Endothelial cell of umbilical vein (primary cell): ENCODE data around the gene REPIN1. TPM values are rescaled to one million over a fixed set of nuclear protein-coding genes. Genes with fewer than 3 reads are reported as not detected.

Experiments used
- BruUV-seq: library from RNA; stranded (reverse); fragments of 400-500 nt; replicated peaks from 2 replicates; lab custom pipeline; 2021; lab: Mats Ljungman, UMichigan
- CTCF ChIA-PET: fragments of 300-600, 350-600 bp; sonication (Branson Sonifier 250); formaldehyde crosslinking; loops from one replicate; lab custom pipeline; 2021; ENCODE audit warnings: antibody characterized with exemption, inconsistent platforms; lab: Charles Lee
- POLR2A ChIA-PET: fragments of 300-600, 350-600 bp; sonication (Branson Sonifier 250); formaldehyde crosslinking; loops from one replicate; lab custom pipeline; 2021; ENCODE audit warnings: antibody characterized with exemption, inconsistent platforms; lab: Charles Lee
- DNase-seq: peaks from one replicate; pipeline ENCODE4 v3.0.0-alpha.2; 2011; ENCODE audit warnings: low read depth, low spot score
- FAIRE-seq: peaks from 2 replicates; lab custom pipeline; 2011; peaks lifted over from hg19 to GRCh38; lab: Jason Lieb, UNC
- H2AFZ ChIP-seq: 2 replicates; pipeline ENCODE4 v1.6.0; 2012; ENCODE audit warnings: low read depth, low read length, control low read depth, inconsistent platforms
- H3K27ac ChIP-seq: 2 replicates; pipeline ENCODE4 v1.5.1; 2011; ENCODE audit warnings: low read depth, mild to moderate bottlenecking, control low read depth, low read length, moderate library complexity; ENCODE audit not compliant: insufficient read depth
- H3K27me3 ChIP-seq, 2 experiments: 2 replicates each; pipeline versions ENCODE4 v1.6.0 to v1.6.1; 2011; ENCODE audit warnings: low read length in 2 of 2, mixed read lengths in 1 of 2; ENCODE audit not compliant: control insufficient read depth in 2 of 2, insufficient read depth in 2 of 2
- H3K36me3 ChIP-seq, 2 experiments: 2 replicates in 1 of 2; 3 replicates in 1 of 2; pipeline ENCODE4 v1.5.1; 2011; ENCODE audit warnings: low read length in 2 of 2, mild to moderate bottlenecking in 1 of 2, moderate library complexity in 1 of 2; ENCODE audit not compliant: control insufficient read depth in 2 of 2, insufficient read depth in 2 of 2; ENCODE audit errors: extremely low read depth in 1 of 2
- H3K4me1 ChIP-seq: 3 replicates; pipeline ENCODE4 v1.5.1; 2011; ENCODE audit warnings: mild to moderate bottlenecking, low read length; ENCODE audit not compliant: control insufficient read depth, insufficient read depth; ENCODE audit errors: extremely low read depth
- H3K4me2 ChIP-seq: 2 replicates; pipeline ENCODE4 v1.6.1; 2011; ENCODE audit warnings: low read length, control low read depth, mixed read lengths; ENCODE audit not compliant: insufficient read depth
- H3K4me3 ChIP-seq, 3 experiments: fragments of 200-600 bp in 1 of 3; sonication (generic), shearing (Covaris generic) in 1 of 3; replicated peaks in 1 of 3; 2 replicates each; pipeline ENCODE4 v1.5.1; 2011 to 2016; ENCODE audit warnings: control low read depth in 3 of 3, low read length in 3 of 3, mild to moderate bottlenecking in 2 of 3, inconsistent platforms in 1 of 3, low read depth in 1 of 3, moderate library complexity in 1 of 3; ENCODE audit not compliant: insufficient read depth in 1 of 3
- H3K79me2 ChIP-seq: 2 replicates; pipeline ENCODE4 v1.6.0; 2012; ENCODE audit warnings: low read length, inconsistent platforms; ENCODE audit not compliant: control insufficient read depth, insufficient read depth
- H3K9ac ChIP-seq: replicated peaks from 2 replicates; pipeline ENCODE3; 2011; ENCODE audit warnings: low read length, control low read depth; ENCODE audit not compliant: insufficient read depth; ENCODE audit errors: extremely low read depth
- H3K9me1 ChIP-seq: replicated peaks from 3 replicates; pipeline ENCODE4 v1.6.0; 2011; ENCODE audit warnings: mild to moderate bottlenecking, low read length; ENCODE audit not compliant: control insufficient read depth, insufficient read depth; ENCODE audit errors: extremely low read depth
- H3K9me3 ChIP-seq: replicated peaks from 2 replicates; pipeline ENCODE4 v1.5.1; 2012; ENCODE audit warnings: low read length, inconsistent platforms; ENCODE audit not compliant: control insufficient read depth, insufficient read depth
- H4K20me1 ChIP-seq: replicated peaks from 2 replicates; pipeline ENCODE3; 2011; ENCODE audit warnings: mild to moderate bottlenecking, low read length; ENCODE audit not compliant: control insufficient read depth, insufficient read depth; ENCODE audit errors: extremely low read depth
- CTCF ChIP-seq, 2 donors: IDR thresholded peaks; 1 replicate in 1 of 2; 2 replicates in 1 of 2; pipeline ENCODE4 v1.5.1; 2011; ENCODE audit warnings: low read length in 2 of 2, mild to moderate bottlenecking in 2 of 2, moderate library complexity in 2 of 2, control low read depth in 1 of 2, inconsistent platforms in 1 of 2, low read depth in 1 of 2; ENCODE audit not compliant: insufficient read depth in 1 of 2; ENCODE audit errors: extremely low read depth in 1 of 2
- EZH2 ChIP-seq: IDR thresholded peaks from 2 replicates; pipeline ENCODE4 v1.6.1; 2012; ENCODE audit warnings: borderline replicate concordance, low read depth, mild to moderate bottlenecking, moderate library complexity, low read length, inconsistent platforms; ENCODE audit not compliant: severe bottlenecking
- FOS ChIP-seq: IDR thresholded peaks from 2 replicates; pipeline ENCODE4 v1.6.1; 2011; ENCODE audit warnings: mild to moderate bottlenecking, low read length, moderate library complexity, borderline replicate concordance; ENCODE audit not compliant: insufficient read depth
- GATA2 ChIP-seq: IDR thresholded peaks from 2 replicates; pipeline ENCODE4 v1.7.0; 2011; ENCODE audit warnings: low read depth, mild to moderate bottlenecking, moderate library complexity, mixed read lengths, low read length; ENCODE audit not compliant: insufficient read length, insufficient read depth
- JUN ChIP-seq: IDR thresholded peaks from 2 replicates; pipeline ENCODE4 v1.6.1; 2011; ENCODE audit warnings: borderline replicate concordance, low read depth; ENCODE audit not compliant: insufficient read length, insufficient read depth
- MAX ChIP-seq: IDR thresholded peaks from 2 replicates; pipeline ENCODE4 v1.6.1; 2011; ENCODE audit not compliant: insufficient read depth, insufficient read length
- MYC ChIP-seq: IDR thresholded peaks from one replicate; pipeline ENCODE4 v1.6.1; 2011; ENCODE audit warnings: mild to moderate bottlenecking, low read depth, low read length
- POLR2A ChIP-seq: IDR thresholded peaks from 2 replicates; pipeline ENCODE4 v1.6.1; 2012; ENCODE audit warnings: low read depth, mild to moderate bottlenecking, control low read depth, low read length
- POLR2AphosphoS5 ChIP-seq: IDR thresholded peaks from 2 replicates; pipeline ENCODE4 v1.6.1; 2012; ENCODE audit warnings: low read depth, mild to moderate bottlenecking, control low read depth, low read length, moderate library complexity; ENCODE audit not compliant: insufficient read depth
- dilution Hi-C: fragments of 300-500 bp; cut with MboI; formaldehyde crosslinking; loops from one replicate; pipeline ENCODE4 v1.15.0; 2019; ENCODE audit warnings: low sequenced_read_pairs; ENCODE audit not compliant: extremely low pct_ligation_motif_present
- intact Hi-C: fragments of 100-400 bp; cut with micrococcal nuclease; formaldehyde crosslinking; loops from one replicate; pipeline ENCODE4 v1.10.0; 2022
- polyA plus RNA-seq, 4 experiments: library from polyadenylated mRNA; depleted of rRNA in 3 of 4; stranded (reverse) in 3 of 4; unstranded in 1 of 4; fragments of >200 nt; gene quantifications; 2 replicates each; pipeline versions ENCODE4 v1.2.1 to v1.2.3, GENCODE V29; 2011 to 2012; ENCODE audit warnings: missing spikeins in 1 of 4
- total RNA-seq: library from RNA; stranded (reverse); gene quantifications from 2 replicates; pipeline ENCODE4 v1.2.3, GENCODE V29; 2021

The REPIN1 gene
- total and polyA plus RNA-seq, 2 donors (not counting 3 experiments of a cell fraction or from before 2014, with no cell fraction given), result 108 to 140 TPM

- no TSS peak for BruUV-seq
- Histone ChIP-seq H3K9ac (no peak overlapping the region), H3K9me1 (no peaks in the 10 kb centered on the region), H3K27me3 (no peaks in the 10 kb centered on the region), H2AFZ (no peak overlapping the region), H3K79me2 (no peaks in the 10 kb centered on the region), H4K20me1 (no peaks in the 10 kb centered on the region), H3K27ac (no peak overlapping the region), H3K36me3 (peaks cover 0 to 19% of the 10 kb centered on the region in 2 experiments), H3K9me3 (no peaks in the 10 kb centered on the region), H3K4me1 (no peaks in the 10 kb centered on the region), H3K4me2 (no peak overlapping the region), H3K4me3 (no peak overlapping the region)
- ChIA-PET CTCF (interaction anchor here (1.0 to 1.6 kb wide), 4 partner anchors 8 to 483 kb away, joined by 3 to 7 read pairs (median 4); a partner anchor contains a TSS), POLR2A (no interaction called here)
- TF ChIP-seq CTCF (IDR thresholded peaks at IDR 0.05; ENCODE audit: extremely low read depth in 1 of 2, insufficient read depth in 1 of 2, low read depth in 1 of 2, low read length in 2 of 2) (no peak), MAX (no peak), EZH2 (no peak), POLR2A (no peak), FOS (no peak)
- DNase-seq (no peak), FAIRE-seq (no peak)
- intact Hi-C loops (no loop called here), dilution Hi-C loops (no loop called here)
These were observed 24.7 kb downstream of the REPIN1 start for GRCh38 chr7:150393325-150393724.

DNA sequence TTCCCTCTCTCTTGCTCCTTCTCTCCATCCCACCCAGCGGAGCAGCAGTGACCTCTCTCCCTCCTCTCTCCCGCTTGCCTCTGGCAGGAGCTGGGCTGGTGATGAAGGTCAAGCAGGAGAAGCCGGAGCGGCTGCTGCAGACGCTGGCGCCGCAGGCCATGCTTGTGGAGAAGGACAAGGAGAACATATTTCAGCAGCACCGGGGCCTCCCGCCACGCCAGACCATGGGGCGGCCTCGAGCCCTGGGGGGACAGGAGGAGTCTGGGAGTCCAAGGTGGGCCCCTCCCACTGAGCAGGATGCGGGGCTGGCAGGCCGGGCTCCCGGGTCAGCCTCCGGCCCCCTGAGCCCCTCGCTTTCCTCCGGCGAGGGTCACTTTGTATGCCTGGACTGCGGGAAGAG, 27.8 kb downstream of the REPIN1 start:
- no peak overlapping the region for H3K4me3 ChIP-seq
- TF ChIP-seq MAX (no peak), FOS (no peak), GATA2 (no peak), EZH2 (no peak), POLR2A (no peak), CTCF (IDR thresholded peaks at IDR 0.05; ENCODE audit: extremely low read depth in 1 of 2, insufficient read depth in 1 of 2, low read depth in 1 of 2, low read length in 2 of 2) (no peak), MYC (no peak), JUN (no peak), POLR2AphosphoS5 (no peak)
- intact Hi-C loops (no loop called here), dilution Hi-C loops (no loop called here)
- H3K9ac ChIP-seq, result no peak overlapping the region
- H2AFZ ChIP-seq, result no peak overlapping the region
- no peak overlapping the region for H3K27ac ChIP-seq
- ChIA-PET CTCF (no interaction called here), POLR2A (no interaction called here)
- no peaks in the 10 kb centered on the region for H3K27me3 ChIP-seq
- DNase-seq, result no peak
- no peak for FAIRE-seq
- no peaks in the 10 kb centered on the region for H3K9me3 ChIP-seq
- H3K4me1 ChIP-seq, result no peaks in the 10 kb centered on the region
- H3K4me2 ChIP-seq, result no peak overlapping the region
- peaks cover 0 to 17% of the 10 kb centered on the region in 2 experiments for H3K36me3 ChIP-seq
- no TSS peak for BruUV-seq
- H4K20me1 ChIP-seq, result no peaks in the 10 kb centered on the region
- no peaks in the 10 kb centered on the region for H3K79me2 ChIP-seq
- H3K9me1 ChIP-seq, result no peaks in the 10 kb centered on the region
